ENCODE data around the gene COBL. TPM values are rescaled to one million over a fixed set of nuclear protein-coding genes. Genes with fewer than 3 reads are reported as not detected.

The COBL gene
- total and polyA plus RNA-seq, 12 donors: 15.5 to 109 (median 87.8) TPM

- Histone ChIP-seq H3K27ac (peak overlapping the region in 6 of 10 donors; percentile 13 to 70 (median 46)), H3K27me3 (no peaks in the 10 kb centered on the region), H3K4me3 (no peak overlapping the region), H3K4me1 (peaks cover 4 to 54% (median 26%) of the 10 kb centered on the region in 9 donors), H3K9me3 (peaks cover 0 to 3% (median 0%) of the 10 kb centered on the region in 11 donors), H3K36me3 (no peaks in the 10 kb centered on the region)
- no peak for TF ChIP-seq CTCF (IDR thresholded peaks at IDR 0.05)
- DNase-seq (no peak), ATAC-seq (no peak)
- intact Hi-C loops (cut with DNase I): no loop called here
- WGBS, 2 donors: 80 to 84% methylated on average over 6 of the region's 6 CpGs
These were observed 236.4 kb downstream of the COBL start for GRCh38 chr7:51080216-51080615.

- DNase-seq (no peak), ATAC-seq (peak in 2 of 8 donors; percentile 3 to 15)
- 77% methylated on average over 4 of the region's 4 CpGs for WGBS, 2 donors
- H3K9me3 ChIP-seq: peaks cover 0 to 3% (median 0%) of the 10 kb centered on the region in 11 donors
- intact Hi-C loops (cut with DNase I): loop anchor here in 1 of 10 donors (5.0 to 10.0 kb wide), 2 partner anchors 43 to 465 kb away; no protein-coding TSS in a partner anchor
- H3K4me1 ChIP-seq: peaks cover 4 to 57% (median 29%) of the 10 kb centered on the region in 9 donors
- no peaks in the 10 kb centered on the region for H3K36me3 ChIP-seq
- no peak overlapping the region for H3K4me3 ChIP-seq
- H3K27me3 ChIP-seq: no peaks in the 10 kb centered on the region
- no peak for TF ChIP-seq CTCF (IDR thresholded peaks at IDR 0.05)
- H3K27ac ChIP-seq: peak overlapping the region in 3 of 10 donors; percentile 13 to 70 (median 13)
These were observed 237.1 kb downstream of the COBL start for GRCh38 chr7:51079494-51079893.

- Histone ChIP-seq H3K27ac (no peak overlapping the region), H3K4me3 (no peak overlapping the region), H3K4me1 (peaks cover 4 to 57% (median 29%) of the 10 kb centered on the region in 9 donors), H3K9me3 (peaks cover 0 to 3% (median 0%) of the 10 kb centered on the region in 11 donors), H3K27me3 (no peaks in the 10 kb centered on the region), H3K36me3 (no peaks in the 10 kb centered on the region)
- ATAC-seq (no peak), DNase-seq (no peak)
- WGBS, 2 donors: 95 to 97% methylated on average over 5 of the region's 5 CpGs
- intact Hi-C loops (cut with DNase I): loop anchor here in 1 of 10 donors (5.0 to 10.0 kb wide), 2 partner anchors 44 to 464 kb away; no protein-coding TSS in a partner anchor
- TF ChIP-seq CTCF (IDR thresholded peaks at IDR 0.05): no peak
These were observed 238.0 kb downstream of the COBL start for GRCh38 chr7:51078653-51079052.

GRCh38 chr7:51077987-51078370 lies 238.6 kb downstream of the COBL start:
- no peak for DNase-seq
- WGBS, 2 donors: 87 to 89% methylated on average over 3 of the region's 3 CpGs
- H3K27me3 ChIP-seq: no peaks in the 10 kb centered on the region
- intact Hi-C loops (cut with DNase I): loop anchor here in 1 of 10 donors (5.0 to 10.0 kb wide), 2 partner anchors 44 to 463 kb away; no protein-coding TSS in a partner anchor
- H3K9me3 ChIP-seq: peaks cover 0 to 3% (median 0%) of the 10 kb centered on the region in 11 donors
- ATAC-seq: no peak
- no peak overlapping the region for H3K4me3 ChIP-seq
- H3K27ac ChIP-seq: no peak overlapping the region
- H3K36me3 ChIP-seq: no peaks in the 10 kb centered on the region
- TF ChIP-seq CTCF (IDR thresholded peaks at IDR 0.05): no peak
- peaks cover 4 to 51% (median 27%) of the 10 kb centered on the region in 9 donors for H3K4me1 ChIP-seq

Measured in heart right ventricle (tissue), 16 donors.